Tongue (tissue), 2 donors: ENCODE results near the gene CYP3A4. TPM values are rescaled to one million over a fixed set of nuclear protein-coding genes. Genes with fewer than 3 reads are reported as not detected.
A peak's percentile ranks its signal among the peaks of the same experiment; 100 is the strongest.
"Not testable (repeated sequence)": the region's sequence is repeated elsewhere in the genome, so short reads cannot be mapped to it uniquely, and the experiment has no call there.

Experiments
- DNase-seq: peaks from one replicate; pipeline ENCODE4 v3.0.0-alpha.2; 2015
- total RNA-seq: library from RNA; depleted of rRNA; stranded (reverse); fragments of >200 nt; gene quantifications from one replicate; pipeline ENCODE4 v1.2.3, GENCODE V29; 2014

The CYP3A4 gene
- total RNA-seq, 1 donor from 2014 or later, result not detected

DNA sequence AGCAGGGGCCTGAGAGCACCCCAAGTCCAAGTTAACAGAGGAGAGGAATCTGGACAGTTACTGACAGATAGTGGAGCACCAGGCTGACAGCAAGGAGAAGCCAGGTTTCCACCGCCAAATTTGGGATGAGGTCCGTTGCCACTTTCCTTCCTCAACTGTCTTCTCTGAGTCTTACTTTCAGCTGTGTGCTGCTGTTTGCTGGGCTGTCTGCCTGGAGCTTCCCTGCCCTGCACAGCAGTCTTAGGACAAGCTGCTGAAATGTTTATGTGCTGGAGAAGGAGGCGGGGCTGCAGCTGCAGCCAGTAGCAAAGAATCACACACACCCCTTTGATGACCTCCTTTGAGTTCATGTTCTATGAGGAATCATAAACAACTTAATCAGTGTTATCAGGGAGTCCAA, 31.6 kb downstream of the CYP3A4 start:
- DNase-seq, result no peak

DNA sequence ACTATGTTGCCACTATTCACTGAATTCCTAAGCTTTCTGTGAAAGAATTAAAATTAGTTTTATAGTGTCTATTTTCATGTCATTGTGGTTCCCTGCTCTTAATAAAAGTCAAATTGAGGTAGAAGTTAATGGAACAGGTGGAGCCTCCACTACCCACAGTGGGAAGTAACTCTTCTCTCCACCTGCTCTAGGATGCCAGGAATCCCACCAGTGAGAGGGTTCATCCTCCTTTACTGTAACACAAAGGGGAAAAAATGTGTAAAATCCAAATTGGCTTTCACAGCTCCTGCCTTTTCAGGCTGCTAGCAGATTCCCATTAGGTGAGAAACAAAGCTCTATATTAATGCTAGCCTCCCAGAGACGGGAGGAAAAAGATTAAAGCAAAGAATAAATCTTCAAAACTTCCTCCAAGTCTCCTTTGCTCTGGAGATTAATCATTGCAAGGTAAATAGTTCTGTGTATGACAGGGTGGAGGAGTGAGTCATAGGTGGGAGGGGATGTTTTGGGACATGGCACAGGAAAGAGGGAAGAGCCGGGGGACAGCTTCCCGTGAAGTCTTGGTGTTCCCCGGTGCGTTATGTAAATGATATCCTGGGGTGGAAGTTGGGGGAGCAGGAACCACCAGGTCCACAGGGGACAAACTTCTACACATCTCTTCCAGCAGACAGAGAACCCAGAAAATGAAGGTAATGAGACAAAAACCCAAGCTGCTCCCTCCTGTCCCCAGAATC, 32.5 kb downstream of the CYP3A4 start:
- DNase-seq, result not testable (repeated sequence)

DNA sequence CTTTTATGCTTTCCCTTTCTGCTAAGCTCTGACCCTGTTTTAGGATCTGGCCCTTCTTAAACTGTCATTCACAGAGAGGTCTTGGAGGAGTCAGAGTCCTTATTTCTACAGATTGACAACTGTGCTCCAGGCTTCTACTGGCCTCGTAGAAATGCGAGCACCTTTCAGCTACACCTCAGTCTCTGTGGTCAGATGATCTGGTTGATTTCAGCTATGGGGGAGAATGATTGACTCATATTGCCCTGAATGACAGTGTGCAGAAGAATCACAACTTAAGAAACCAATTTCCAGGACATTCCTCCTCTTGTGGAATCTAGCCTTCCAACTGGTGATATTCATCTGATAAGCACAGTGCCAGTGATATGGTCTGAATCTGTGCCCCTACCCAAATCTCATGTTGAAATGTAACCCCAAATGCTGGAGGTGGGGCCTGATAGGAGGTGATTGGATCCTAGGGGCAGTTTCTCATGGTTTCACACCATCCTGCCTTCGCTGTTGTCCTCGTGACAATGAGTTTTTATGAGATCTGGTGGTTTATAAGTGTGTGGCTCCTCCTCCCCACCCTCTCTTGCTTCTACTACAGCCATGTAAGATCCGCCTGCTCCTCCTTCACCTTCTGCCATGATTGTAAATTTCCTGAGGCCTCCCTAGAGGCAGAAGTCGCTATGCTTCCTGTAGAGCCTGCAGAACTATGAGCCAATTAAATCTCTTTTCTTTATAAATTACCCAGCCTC, 35.0 kb downstream of the CYP3A4 start:
- DNase-seq, result no peak

DNA sequence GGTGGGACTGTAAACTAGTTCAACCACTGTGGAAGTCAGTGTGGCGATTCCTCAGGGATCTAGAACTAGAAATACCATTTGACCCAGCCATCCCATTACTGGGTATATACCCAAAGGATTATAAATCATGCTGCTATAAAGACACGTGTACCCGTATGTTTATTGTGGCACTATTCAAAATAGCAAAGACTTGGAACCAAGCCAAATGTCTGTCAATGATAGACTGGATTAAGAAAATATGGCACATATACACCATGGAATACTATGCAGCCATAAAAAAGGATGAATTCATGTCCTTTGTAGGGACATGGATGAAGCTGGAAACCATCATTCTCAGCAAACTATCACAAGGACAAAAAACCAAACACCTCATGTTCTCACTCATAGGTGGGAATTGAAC, 37.1 kb downstream of the CYP3A4 start:
- not testable (repeated sequence) for DNase-seq

DNA sequence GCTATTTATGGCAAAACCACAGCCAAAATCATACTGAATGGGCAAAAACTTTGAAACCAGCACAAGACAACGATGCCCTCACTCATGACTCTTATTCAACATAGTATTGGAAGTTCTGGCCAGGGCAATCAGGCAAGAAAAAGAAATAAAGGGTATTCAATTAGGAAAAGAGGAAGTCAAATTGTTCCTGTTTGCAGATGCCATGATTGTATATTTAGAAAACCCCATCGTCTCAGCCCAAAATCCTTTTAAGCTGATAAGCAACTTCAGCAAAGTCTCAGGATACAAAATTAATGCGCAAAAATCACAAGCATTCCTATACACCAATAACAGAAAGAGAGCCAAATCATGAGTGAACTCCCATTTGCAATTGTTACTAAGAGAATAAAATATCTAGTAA, 38.6 kb downstream of the CYP3A4 start:
- DNase-seq, result not testable (repeated sequence)

DNA sequence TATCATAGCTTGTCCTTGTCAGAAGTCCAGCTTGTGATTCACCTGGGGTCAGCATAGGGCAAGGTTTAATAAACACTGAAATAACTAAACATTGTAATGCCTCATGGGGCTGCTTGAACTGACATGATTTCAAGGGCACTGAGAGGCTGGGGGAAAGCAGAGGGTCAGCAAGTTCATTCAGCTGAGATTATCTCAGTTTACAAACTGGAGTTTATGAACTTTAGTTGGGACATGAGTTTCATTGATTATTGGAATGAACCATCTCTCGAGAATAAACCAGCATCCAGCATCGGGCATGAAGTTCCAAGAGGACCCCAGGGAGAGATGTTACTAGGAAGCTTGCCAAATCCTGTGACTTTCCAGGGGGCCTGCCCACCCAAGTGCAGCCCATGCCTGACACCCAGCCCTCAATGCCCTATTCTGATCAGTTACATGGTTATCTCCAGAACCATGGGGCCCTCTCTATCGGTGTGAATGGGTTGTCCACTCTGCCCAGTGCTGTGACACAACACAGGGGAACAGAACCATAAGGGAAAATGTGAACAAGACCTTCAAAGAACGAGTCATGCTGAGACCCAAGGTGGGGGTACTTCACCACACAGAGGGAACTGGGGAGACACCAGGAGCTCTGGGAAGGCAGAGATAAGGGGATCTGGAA, 41.1 kb downstream of the CYP3A4 start:
- DNase-seq, result no peak

DNA sequence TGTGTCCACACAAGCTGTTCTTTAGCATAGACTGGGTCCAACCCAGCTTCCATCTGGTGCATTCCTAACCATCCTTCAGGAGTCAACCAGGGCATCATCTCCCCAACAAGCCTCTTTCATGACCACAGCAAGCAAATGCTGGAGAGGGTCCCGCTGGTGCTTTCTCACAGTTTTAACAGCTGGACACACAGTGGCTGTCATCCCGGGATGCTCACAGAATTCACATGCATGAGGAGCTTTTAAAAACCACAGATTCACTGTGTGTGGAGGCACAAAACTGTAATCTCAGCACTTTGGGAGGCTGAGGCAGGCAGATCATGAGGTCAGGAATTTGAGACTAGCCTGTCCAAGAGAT, 42.6 kb downstream of the CYP3A4 start:
- DNase-seq, result no peak

DNA sequence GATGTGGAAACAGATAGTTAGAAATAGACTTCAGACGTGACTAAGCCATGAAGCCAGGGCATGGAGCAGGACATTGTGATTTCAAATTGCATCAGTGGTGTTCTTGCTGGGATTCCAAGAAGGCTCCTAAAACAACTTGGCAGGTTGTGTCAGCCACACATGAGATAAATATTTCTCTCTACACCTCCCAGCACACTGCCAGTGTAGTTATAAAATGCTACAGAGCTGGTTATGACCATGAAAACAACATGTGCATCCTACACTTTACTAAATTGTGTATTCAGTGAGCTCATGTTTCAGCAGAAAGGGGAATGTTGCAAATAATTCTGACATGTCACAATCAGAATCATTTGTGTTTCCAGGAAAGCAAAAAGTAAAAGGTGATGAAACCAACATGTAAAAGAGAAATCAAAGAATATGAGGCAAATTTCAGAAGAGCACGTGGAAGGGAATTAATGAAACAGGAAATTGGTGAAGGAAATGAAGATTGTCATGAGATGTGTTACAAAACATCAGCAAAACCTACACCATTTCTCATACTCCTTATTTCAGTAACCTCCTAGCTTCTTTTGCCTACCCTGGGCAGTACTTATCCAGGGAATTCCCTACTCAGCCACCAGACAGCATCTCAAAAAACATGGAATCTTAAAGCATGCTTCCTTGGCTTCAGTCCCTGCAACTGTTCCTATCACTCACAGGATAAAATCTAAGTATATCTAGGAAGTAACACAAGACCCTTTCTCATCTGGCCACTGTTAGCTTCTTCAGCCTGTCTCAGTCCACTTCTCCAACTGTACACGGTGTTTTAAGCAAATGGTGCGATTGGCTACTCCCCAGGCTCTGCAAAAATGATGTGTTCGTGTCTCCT, 43.2 kb downstream of the CYP3A4 start:
- peak; percentile 93 for DNase-seq

DNA sequence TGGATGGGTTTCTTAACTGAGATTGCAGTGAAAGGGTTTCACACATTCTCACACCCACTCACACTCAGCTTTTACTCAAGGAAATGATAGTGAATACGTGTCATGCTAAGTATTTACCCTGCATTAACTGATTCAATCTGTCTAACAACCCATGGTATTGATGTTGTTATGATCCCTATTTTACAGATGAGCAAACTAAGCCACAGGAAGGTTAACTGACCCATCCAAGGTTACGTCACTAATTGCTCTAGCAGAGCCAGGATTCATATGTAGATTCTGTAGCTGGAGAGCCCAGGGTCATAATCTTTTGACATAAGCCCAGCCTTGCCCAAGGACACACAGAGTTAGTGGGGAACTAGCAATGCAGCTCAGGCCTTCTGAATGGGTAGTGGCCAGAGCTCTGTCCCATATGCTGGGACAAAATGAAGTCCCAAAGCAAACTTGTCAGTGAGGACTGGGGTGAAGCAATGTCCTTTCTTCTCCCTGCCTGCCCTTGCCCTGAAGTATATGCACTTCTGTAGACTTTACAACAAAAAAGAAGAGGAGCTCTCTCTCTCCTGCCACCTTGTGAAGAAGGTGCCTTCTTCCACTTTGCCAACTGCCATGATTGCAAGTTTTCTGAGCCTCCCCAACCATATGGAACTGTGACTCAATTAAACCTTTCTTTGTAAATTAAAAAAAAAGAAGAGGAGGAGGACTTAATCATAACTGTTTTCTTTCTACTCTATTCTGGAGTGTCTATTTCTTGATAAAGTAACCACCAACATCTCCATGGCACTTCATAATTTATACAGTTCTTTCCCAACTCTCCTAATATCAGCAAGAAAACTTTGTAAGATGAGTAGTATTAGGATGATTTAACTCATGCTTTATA, 44.0 kb downstream of the CYP3A4 start:
- no peak for DNase-seq

DNA sequence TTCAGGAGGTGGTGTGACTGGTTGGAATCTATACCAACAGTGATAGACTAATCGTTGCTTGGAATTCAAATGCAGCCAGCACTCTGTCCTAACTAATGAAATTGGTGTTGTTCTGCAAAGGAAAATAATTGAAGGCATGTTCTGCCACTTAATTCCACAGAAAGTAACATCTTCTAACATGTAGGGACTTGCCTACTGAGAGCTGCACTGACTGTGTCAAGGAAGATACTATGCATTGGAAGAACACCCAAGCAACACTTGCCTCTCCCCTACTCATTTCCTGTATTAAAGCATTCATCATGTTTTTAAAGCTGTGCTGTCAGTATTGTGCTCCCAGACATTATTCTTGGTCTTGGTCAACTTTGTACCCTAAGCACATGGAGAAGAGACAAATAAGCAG, 46.3 kb downstream of the CYP3A4 start:
- DNase-seq, result peak; percentile 13

DNA sequence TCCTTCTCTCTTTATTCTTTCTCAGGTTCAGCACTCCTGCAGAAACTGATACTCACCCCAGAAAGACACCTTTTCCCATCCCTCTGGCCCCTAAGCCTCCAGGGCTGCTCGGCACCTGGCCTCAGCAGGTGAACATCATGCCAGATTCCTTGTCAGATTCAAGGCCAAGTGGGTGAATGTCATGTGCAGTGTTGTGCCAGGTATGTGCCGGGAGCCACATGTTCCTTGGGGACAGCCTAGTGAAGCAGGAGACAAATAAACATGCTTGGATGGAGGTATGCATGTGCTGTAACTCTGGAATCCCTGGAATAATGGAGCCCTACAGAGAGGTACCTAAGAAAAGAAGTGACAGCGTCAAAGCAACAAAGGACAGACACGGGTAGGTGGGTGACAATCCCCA, 47.3 kb downstream of the CYP3A4 start:
- not testable (repeated sequence) for DNase-seq

DNA sequence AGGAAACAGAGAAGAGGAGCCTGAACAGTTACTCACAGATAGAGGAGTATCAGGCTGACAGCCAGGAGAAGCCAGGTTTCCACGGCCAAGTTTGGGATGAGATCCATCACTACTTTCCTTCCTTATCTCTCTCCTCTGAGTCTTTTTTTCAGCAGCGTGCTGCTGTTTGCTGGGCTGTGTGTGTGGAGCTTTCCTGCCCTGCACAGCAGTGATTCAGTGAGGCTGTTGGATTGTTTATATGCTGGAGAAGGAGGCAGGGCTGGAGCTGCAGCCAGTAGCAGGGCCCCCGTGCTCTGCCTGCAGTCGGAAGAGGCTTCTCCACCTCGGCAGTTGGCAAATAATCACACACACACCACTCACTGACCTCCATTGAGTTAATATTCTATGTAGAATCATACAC, 49.0 kb downstream of the CYP3A4 start, which contains the start of gene CYP3A7:
Gene CYP3A7 (minus strand): TSS at position 210 of the 400 bp plus-strand sequence. CDS start 103 bp downstream, at position 107.
- DNase-seq, result no peak

DNA sequence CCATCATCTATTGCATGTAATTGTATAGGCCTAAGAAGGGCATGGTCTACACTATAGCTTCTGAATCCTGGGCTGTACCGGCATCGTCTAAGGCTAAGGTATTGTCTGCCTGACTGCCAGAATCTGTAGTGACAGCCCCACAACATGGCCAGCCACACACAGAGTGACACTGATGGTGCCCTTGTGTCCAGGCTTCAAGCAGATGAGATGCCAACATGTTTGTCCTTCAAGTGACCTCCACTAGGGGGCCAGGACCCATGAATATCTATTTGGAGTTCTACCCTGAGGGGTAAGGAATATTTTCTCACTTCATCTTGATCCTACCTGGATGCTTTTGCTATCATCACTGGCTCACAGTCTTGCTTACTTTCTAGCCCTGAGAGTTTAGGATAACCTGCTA, 50.5 kb downstream of the CYP3A4 start:
- DNase-seq, result no peak

DNA sequence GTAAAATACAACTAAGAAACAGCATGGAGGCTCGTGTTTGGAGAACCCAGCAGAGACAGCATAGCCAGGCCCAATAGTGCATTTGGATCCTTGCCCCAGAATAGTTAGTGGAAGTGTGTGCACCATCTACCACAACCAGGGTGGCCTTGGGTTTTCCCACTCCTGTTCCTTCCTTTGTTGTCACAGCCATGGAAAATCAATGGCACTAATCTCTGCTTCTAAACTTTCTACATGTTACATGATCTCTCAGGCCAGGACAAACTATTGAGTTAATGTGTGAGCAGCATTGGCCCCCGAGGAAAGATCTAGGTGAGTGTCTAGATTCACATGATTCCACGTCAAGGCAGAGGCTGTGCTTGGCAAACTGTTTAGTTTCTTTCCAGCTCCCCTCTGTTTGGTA, 51.0 kb downstream of the CYP3A4 start:
- no peak for DNase-seq

DNA sequence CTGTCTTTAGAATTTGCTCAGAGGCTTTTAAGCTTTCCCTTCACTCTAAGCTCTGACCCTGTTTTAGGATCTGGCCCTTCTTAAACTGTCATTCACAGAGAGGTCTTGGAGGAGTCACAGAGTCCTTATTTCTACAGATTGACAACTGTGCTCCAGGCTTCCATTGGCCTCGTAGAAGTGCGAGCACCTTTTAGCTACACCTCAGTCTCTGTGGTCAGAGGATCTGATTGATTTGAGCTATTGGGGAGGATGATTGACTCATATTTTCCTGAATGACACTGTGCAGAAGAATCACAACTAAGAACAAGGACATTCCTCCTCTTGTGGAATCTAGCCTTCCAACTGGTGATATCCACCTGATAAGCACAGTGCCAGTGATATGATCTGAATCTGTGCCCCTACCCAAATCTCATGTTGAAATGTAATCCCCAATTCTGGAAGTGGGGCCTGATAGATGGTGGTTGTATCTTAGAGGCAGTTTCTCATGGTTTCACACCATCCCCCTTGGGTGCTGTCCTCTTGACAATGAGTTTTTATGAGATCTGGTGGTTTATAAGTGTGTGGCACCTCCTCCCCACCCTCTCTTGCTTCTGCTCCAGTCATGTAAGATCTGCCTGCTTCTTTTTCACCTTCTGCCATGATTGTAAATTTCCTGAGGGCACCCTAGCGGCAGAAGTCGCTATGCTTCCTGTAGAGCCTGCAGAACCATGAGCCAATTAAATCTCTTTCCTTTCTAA, 52.2 kb downstream of the CYP3A4 start:
- DNase-seq, result no peak

DNA sequence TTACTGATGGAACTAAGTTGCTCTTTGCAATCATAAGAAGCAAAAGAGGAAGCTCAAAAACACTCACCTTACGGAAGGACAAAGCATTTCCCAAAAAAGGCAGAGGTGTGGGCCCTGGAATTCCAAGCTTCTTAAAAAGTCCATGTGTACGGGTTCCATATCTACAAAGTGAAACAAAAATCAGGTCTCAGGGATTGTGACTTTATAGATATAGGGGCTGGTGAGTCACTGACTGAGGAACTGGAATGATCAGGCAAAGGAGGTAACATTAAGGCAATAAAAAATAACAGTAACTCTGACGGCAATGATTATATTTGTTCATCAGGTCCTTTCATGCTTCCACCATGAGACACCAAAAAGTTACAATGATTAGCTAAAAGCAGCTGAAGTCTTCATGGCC, 53.0 kb downstream of the CYP3A4 start:
- no peak for DNase-seq

DNA sequence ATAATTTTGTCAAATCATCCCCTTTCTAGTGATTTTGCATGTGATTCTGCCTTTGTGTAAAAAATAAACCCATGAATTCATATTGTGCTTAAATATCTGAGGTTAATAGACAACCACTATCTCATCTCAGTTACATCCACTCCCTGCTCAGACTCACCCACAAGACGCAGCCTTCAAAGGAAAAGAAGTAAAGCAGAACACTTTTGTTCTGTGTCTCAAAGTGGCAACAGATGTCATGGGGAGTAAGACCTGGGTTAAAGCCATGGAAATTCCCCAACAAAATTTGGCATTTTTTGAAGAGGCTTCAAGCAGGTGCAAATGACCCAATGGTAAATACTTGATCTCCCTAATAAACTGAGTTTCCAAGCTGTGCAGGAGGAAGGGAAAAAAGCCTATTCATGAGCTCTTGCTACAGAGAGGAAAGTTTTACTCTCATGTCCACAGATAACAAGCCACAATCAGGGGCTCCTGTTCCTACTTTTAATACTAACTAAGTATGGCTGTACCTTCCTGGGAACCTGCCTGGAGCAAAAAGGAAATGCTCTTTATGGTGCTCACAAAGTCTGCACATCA, 53.7 kb downstream of the CYP3A4 start:
- DNase-seq, result no peak

DNA sequence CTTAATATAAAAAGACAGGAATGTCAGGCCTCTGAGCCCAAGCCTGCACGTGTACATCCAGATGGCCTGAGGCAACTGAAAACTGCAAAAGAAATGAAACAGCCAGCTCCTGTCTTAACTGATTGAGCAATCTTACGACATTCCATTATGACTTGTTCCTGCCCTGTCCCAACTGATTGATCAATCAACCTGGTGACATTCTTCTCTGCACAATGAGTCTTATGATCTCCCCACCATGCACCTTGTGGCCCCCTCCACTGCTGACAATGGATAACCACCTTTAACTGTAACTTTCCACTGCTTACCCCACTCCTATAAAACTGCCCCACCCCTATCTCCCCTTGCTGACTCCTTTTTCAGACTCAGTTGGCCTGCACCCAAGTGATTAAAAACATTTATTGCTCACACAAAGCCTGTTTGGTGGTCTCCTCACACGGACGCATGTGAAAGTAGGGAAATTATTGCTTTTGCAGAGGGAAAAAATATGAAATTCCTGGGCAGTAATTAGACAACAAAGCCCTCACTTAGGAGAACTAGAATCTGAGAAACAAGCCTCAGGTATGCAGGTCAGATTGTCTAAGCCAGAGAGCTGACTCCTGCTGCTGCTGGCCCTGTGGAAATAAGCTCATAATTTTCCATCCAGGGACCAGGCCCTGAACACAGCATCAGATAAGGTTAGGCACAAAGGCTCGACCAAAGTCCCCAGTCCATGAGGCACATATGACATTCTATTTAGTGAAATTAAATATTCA, 54.3 kb downstream of the CYP3A4 start:
- DNase-seq, result peak; percentile 17

DNA sequence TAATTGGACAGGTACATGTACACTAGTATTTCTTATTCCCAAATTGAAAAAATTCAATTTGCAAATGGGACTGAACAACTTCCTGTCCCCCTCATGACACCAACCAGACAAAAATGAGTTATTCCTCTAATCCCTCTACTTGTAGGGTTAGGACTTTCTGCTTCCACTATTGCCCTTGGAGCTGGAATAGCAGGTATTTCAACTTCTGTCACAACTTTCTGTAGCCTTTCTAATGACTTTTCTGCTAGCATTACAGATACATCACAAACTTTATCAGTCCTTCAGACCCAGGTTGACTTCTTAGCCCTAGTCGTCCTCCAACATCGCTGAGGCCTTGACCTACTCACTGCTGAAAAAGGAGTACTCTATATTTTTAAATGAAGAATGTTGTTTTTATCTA, 55.4 kb downstream of the CYP3A4 start:
- peak; percentile 20 for DNase-seq
